ENCODE measurements around the gene JMJD1C. TPM values are rescaled to one million over a fixed set of nuclear protein-coding genes. Genes with fewer than 3 reads are reported as not detected.

The JMJD1C gene
- total RNA-seq, 1 donor from 2014 or later = 65.0 TPM

- Histone ChIP-seq H3K36me3 (no peaks in the 10 kb centered on the region), H3K27ac (peak overlapping the region in 1 of 2 donors; percentile 14), H3K27me3 (no peaks in the 10 kb centered on the region), H3K4me3 (no peak overlapping the region), H3K9me3 (no peaks in the 10 kb centered on the region), H3K4me1 (peaks cover 0 to 11% of the 10 kb centered on the region in 2 donors)
- no peak for DNase-seq (ENCODE audit: low spot score in 2 of 2)
- intact Hi-C loops (cut with DNase I) = no loop called here
- TF ChIP-seq CTCF (IDR thresholded peaks at IDR 0.05) = no peak
These were observed 90.3 kb downstream of the JMJD1C start for GRCh38 chr10:63375458-63375857.

GRCh38 chr10:63374991-63375390 lies 90.8 kb downstream of the JMJD1C start:
- DNase-seq (ENCODE audit: low spot score in 2 of 2) = no peak
- Histone ChIP-seq H3K27me3 (no peaks in the 10 kb centered on the region), H3K27ac (no peak overlapping the region), H3K4me3 (no peak overlapping the region), H3K36me3 (no peaks in the 10 kb centered on the region), H3K9me3 (no peaks in the 10 kb centered on the region), H3K4me1 (peaks cover 0 to 11% of the 10 kb centered on the region in 2 donors)
- no peak for TF ChIP-seq CTCF (IDR thresholded peaks at IDR 0.05)
- intact Hi-C loops (cut with DNase I) = no loop called here

- intact Hi-C loops (cut with DNase I) = no loop called here
- Histone ChIP-seq H3K9me3 (no peaks in the 10 kb centered on the region), H3K27me3 (no peaks in the 10 kb centered on the region), H3K36me3 (no peaks in the 10 kb centered on the region), H3K27ac (no peak overlapping the region), H3K4me1 (peaks cover 0 to 11% of the 10 kb centered on the region in 2 donors), H3K4me3 (no peak overlapping the region)
- DNase-seq (ENCODE audit: low spot score in 2 of 2) = no peak
- no peak for TF ChIP-seq CTCF (IDR thresholded peaks at IDR 0.05)
These were observed 92.6 kb downstream of the JMJD1C start for GRCh38 chr10:63373176-63373575.

GRCh38 chr10:63369711-63370110 lies 96.1 kb downstream of the JMJD1C start:
- TF ChIP-seq CTCF (IDR thresholded peaks at IDR 0.05) = no peak
- Histone ChIP-seq H3K4me1 (no peaks in the 10 kb centered on the region), H3K36me3 (no peaks in the 10 kb centered on the region), H3K27me3 (no peaks in the 10 kb centered on the region), H3K4me3 (no peak overlapping the region), H3K27ac (no peak overlapping the region), H3K9me3 (no peaks in the 10 kb centered on the region)
- intact Hi-C loops (cut with DNase I) = loop anchor here (10.0 kb wide), 1 partner anchor 65 kb away; no protein-coding TSS in a partner anchor
- no peak for DNase-seq (ENCODE audit: low spot score in 2 of 2)

GRCh38 chr10:63368365-63368764 lies 97.4 kb downstream of the JMJD1C start:
- no peaks in the 10 kb centered on the region for H3K27me3 ChIP-seq
- H3K36me3 ChIP-seq = no peaks in the 10 kb centered on the region
- H3K9me3 ChIP-seq = no peaks in the 10 kb centered on the region
- no peak for TF ChIP-seq CTCF (IDR thresholded peaks at IDR 0.05)
- intact Hi-C loops (cut with DNase I) = loop anchor here (10.0 kb wide), 1 partner anchor 64 kb away; no protein-coding TSS in a partner anchor
- DNase-seq (ENCODE audit: low spot score in 2 of 2) = no peak
- no peaks in the 10 kb centered on the region for H3K4me1 ChIP-seq
- H3K4me3 ChIP-seq = no peak overlapping the region
- no peak overlapping the region for H3K27ac ChIP-seq

GRCh38 chr10:63366933-63367332 lies 98.8 kb downstream of the JMJD1C start:
- no peak overlapping the region for H3K27ac ChIP-seq
- H3K36me3 ChIP-seq = no peaks in the 10 kb centered on the region
- TF ChIP-seq CTCF (IDR thresholded peaks at IDR 0.05) = no peak
- H3K9me3 ChIP-seq = no peaks in the 10 kb centered on the region
- intact Hi-C loops (cut with DNase I) = loop anchor here (10.0 kb wide), 1 partner anchor 62 kb away; no protein-coding TSS in a partner anchor
- no peak overlapping the region for H3K4me3 ChIP-seq
- no peaks in the 10 kb centered on the region for H3K4me1 ChIP-seq
- H3K27me3 ChIP-seq = no peaks in the 10 kb centered on the region
- no peak for DNase-seq (ENCODE audit: low spot score in 2 of 2)

Measured in ascending aorta (tissue), 2 donors.